ENCODE data around the gene EPHA4.

The EPHA4 gene

DNA sequence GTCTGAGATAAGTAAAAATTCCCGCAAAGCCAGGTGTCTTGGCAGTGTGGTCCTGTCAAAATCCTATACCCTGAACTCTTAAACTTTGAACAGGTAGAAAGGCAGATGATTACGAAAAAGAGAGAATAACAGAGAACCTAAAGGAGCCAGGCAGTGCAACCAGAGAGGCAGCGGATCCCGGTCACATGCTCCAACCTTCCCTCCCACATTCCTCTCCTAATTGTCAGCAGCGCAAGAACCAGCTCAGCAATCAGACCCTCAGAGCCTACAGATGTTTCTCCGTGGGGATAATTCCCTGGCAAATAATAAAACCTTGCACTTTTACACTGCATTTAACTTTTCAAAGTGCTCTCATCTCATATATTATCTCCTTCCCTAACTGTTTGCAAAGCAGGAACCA is 124.8 kb downstream of the EPHA4 start:
- DNase-seq (ENCODE audit: low read depth, low spot score) = no peak
- H3K36me3 ChIP-seq (ENCODE audit: control insufficient read depth, insufficient read depth, low read length) = no peaks in the 10 kb centered on the region
- H3K27ac ChIP-seq (ENCODE audit: low read length) = no peak overlapping the region
- no peaks in the 10 kb centered on the region for H3K9me3 ChIP-seq (ENCODE audit: control insufficient read depth, insufficient read depth, low read length)
- no peak overlapping the region for H3K4me3 ChIP-seq (ENCODE audit: low read length)
- WGBS (ENCODE audit: insufficient coverage, insufficient read length) = no CpG with 5 or more reads among the region's 6 CpGs
- no peaks in the 10 kb centered on the region for H3K4me1 ChIP-seq (ENCODE audit: control insufficient read depth, insufficient read depth, low read length)
- no peaks in the 10 kb centered on the region for H3K27me3 ChIP-seq (ENCODE audit: control insufficient read depth, insufficient read depth, low read length)

DNA sequence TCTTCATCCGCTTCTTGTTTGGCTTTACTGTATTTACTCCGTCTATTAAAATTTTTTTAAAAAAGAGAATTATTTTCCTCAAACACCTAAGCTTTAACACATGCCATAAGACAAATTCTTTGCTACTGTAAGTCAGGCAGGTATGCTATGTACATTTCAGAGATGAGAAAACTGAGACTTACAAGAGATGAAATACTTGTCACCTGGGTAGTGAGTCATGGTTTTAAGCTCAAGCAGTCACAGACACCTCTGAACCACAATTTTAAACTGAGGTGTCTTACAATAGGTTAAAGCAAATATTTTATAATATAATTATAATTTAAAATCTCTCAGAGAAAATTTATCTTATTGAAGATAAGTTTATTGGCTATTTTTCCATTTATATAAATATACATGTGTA is 126.0 kb downstream of the EPHA4 start:
- WGBS (ENCODE audit: insufficient coverage, insufficient read length) = 100% methylated on average over 2 of the region's 2 CpGs
- Histone ChIP-seq H3K4me1 (ENCODE audit: control insufficient read depth, insufficient read depth, low read length) (no peaks in the 10 kb centered on the region), H3K36me3 (ENCODE audit: control insufficient read depth, insufficient read depth, low read length) (no peaks in the 10 kb centered on the region), H3K4me3 (ENCODE audit: low read length) (no peak overlapping the region), H3K27me3 (ENCODE audit: control insufficient read depth, insufficient read depth, low read length) (no peaks in the 10 kb centered on the region), H3K9me3 (ENCODE audit: control insufficient read depth, insufficient read depth, low read length) (no peaks in the 10 kb centered on the region), H3K27ac (ENCODE audit: low read length) (no peak overlapping the region)
- no peak for DNase-seq (ENCODE audit: low read depth, low spot score)

DNA sequence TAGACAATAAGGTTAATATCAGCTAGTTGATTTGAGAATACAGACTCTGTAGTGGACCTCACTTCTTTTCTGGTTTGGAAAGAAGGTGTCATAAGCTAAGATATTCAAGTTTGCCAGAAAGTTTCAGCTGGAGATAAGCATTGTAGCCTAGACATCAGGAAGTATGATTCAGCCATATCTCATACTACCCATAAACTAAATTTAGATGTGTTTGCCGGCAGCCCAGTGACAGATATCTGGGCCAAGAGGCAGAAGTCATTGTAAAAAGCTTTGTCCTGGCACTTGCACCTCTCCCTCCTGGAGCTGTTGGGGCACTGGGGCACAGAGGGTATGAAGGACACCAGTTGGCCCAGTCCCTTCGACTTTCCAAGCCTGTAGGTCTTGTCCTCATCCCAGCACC is 128.0 kb downstream of the EPHA4 start:
- no peaks in the 10 kb centered on the region for H3K27me3 ChIP-seq (ENCODE audit: control insufficient read depth, insufficient read depth, low read length)
- H3K27ac ChIP-seq (ENCODE audit: low read length) = no peak overlapping the region
- DNase-seq (ENCODE audit: low read depth, low spot score) = no peak
- WGBS (ENCODE audit: insufficient coverage, insufficient read length) = no CpG with 5 or more reads among the region's 2 CpGs
- H3K4me1 ChIP-seq (ENCODE audit: control insufficient read depth, insufficient read depth, low read length) = no peaks in the 10 kb centered on the region
- H3K36me3 ChIP-seq (ENCODE audit: control insufficient read depth, insufficient read depth, low read length) = no peaks in the 10 kb centered on the region
- no peak overlapping the region for H3K4me3 ChIP-seq (ENCODE audit: low read length)
- no peaks in the 10 kb centered on the region for H3K9me3 ChIP-seq (ENCODE audit: control insufficient read depth, insufficient read depth, low read length)

DNA sequence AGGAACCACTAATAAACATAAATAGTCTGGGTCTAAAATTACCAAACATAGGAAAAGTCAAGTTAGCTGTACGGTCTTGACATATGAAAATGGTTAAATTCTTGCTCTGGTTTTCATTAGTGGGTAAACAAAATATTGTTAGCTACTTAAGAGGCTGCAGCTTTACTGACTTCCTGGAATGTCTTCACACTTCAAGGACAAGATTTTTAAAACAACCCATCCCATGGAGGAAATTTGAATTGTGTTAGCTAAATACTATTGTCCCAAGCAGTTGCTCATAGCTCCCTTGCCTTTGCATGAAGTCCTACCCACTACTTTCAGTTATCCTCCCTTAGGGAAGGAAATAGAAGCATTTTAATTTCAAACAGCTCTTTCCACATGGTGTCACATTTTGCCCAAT is 128.5 kb downstream of the EPHA4 start:
- no peaks in the 10 kb centered on the region for H3K4me1 ChIP-seq (ENCODE audit: control insufficient read depth, insufficient read depth, low read length)
- DNase-seq (ENCODE audit: low read depth, low spot score) = no peak
- H3K27ac ChIP-seq (ENCODE audit: low read length) = no peak overlapping the region
- no CpG with 5 or more reads among the region's 1 CpG for WGBS (ENCODE audit: insufficient coverage, insufficient read length)
- H3K36me3 ChIP-seq (ENCODE audit: control insufficient read depth, insufficient read depth, low read length) = no peaks in the 10 kb centered on the region
- no peaks in the 10 kb centered on the region for H3K9me3 ChIP-seq (ENCODE audit: control insufficient read depth, insufficient read depth, low read length)
- no peak overlapping the region for H3K4me3 ChIP-seq (ENCODE audit: low read length)
- no peaks in the 10 kb centered on the region for H3K27me3 ChIP-seq (ENCODE audit: control insufficient read depth, insufficient read depth, low read length)

DNA sequence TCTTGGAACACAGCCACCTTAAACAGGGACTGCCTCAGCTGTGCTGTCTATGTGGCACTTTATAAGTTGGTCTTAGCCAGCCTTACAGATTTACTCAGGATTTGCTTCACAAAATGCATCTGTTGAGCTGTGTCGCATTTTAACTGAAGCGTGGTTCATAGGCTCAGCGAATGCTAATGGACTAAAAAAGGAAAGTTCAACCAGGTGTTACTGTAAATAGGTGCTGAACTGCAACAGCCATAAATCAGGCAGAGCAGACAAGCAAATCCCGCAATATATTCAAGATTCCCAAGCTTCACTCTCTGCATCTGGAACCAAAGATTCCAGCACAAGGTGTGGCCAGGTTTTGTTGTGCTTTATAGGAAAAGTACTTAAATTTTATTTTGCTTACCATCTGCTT is 130.0 kb downstream of the EPHA4 start:
- no peak for DNase-seq (ENCODE audit: low read depth, low spot score)
- Histone ChIP-seq H3K27ac (ENCODE audit: low read length) (no peak overlapping the region), H3K4me1 (ENCODE audit: control insufficient read depth, insufficient read depth, low read length) (no peaks in the 10 kb centered on the region), H3K27me3 (ENCODE audit: control insufficient read depth, insufficient read depth, low read length) (no peaks in the 10 kb centered on the region), H3K4me3 (ENCODE audit: low read length) (no peak overlapping the region), H3K9me3 (ENCODE audit: control insufficient read depth, insufficient read depth, low read length) (no peaks in the 10 kb centered on the region), H3K36me3 (ENCODE audit: control insufficient read depth, insufficient read depth, low read length) (no peaks in the 10 kb centered on the region)
- WGBS (ENCODE audit: insufficient coverage, insufficient read length) = no CpG with 5 or more reads among the region's 4 CpGs

DNA sequence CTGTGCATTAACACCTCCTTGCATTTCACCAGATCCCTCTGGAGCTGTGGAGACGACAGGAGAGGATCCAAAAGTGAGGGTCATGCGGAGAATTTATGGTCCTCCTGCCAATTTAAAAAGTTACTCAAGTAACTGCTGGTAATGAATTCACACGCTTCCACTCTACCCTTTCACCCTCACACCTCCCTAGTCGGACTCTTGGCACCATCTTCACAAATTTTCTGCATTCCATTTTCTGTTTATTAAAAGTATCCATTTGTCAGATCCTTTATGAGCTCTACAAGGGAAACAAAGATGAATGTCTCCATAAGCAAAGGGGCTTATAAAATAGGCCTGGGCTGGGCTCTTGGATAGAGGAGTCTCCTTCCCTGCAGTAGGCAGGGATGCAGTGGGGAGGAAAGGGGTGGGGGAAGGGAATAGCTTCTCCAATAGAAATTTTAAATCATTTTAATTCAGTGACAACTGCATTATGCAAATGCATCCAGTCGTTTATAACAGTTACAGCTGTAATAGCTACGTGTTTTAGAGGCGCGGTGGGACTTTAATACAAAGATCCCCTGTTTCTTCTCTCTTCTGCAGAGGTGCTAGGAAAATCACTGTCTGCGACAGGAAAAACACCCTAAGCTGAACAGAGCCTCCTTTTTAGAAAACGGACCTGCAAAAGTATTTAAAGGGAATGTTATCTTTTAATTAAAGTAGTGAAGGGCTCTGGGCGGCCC is 132.2 kb downstream of the EPHA4 start:
- no peaks in the 10 kb centered on the region for H3K9me3 ChIP-seq (ENCODE audit: control insufficient read depth, insufficient read depth, low read length)
- H3K27me3 ChIP-seq (ENCODE audit: control insufficient read depth, insufficient read depth, low read length) = no peaks in the 10 kb centered on the region

DNA sequence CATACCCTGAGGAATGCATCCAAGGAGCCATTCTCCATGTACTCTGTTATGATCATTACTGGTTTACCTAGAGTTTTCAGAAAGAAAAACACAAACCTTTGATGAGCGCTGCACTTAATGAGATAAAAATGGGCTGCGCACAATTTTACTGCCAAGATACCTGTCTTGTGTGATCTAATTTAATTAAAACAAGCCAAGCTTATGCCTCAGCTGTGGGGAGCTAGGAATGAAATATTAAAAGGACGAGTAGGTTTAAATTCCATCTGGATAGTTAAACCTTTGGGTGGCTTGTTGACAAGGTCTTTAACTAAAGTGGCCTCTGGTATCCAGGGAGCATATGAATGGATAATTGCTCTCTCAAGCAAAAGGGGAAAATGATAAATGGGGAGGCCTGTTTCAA is 135.0 kb downstream of the EPHA4 start:
- H3K4me1 ChIP-seq (ENCODE audit: control insufficient read depth, insufficient read depth, low read length) = no peaks in the 10 kb centered on the region
- no peak for DNase-seq (ENCODE audit: low read depth, low spot score)

More for the DNA sequence above, 132.2 kb downstream of the EPHA4 start:
- Histone ChIP-seq H3K4me3 (ENCODE audit: low read length) (no peak overlapping the region), H3K27ac (ENCODE audit: low read length) (no peak overlapping the region), H3K4me1 (ENCODE audit: control insufficient read depth, insufficient read depth, low read length) (no peaks in the 10 kb centered on the region), H3K36me3 (ENCODE audit: control insufficient read depth, insufficient read depth, low read length) (no peaks in the 10 kb centered on the region)
- 100% methylated on average over 1 of the region's 11 CpGs for WGBS (ENCODE audit: insufficient coverage, insufficient read length)
- DNase-seq (ENCODE audit: low read depth, low spot score) = no peak

DNA sequence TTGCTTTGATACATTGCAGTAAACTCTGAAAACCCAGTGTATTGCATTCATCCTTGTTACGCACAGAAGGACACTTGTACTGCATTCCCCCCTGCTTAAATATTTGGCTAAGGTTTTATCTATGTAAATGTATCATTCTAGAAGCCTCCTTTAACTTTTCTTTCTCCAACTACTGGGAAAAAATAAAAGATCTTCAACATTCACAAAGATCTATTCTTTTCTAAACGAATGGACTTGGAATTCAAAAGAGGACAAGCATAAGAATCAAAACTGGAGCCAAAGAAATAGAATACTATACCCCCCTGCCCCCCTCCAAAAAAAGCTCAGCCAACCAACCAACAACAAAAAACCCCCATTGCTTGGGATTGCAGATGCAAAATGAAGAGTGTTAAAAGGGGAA is 136.9 kb downstream of the EPHA4 start:
- H3K9me3 ChIP-seq (ENCODE audit: control insufficient read depth, insufficient read depth, low read length) = no peaks in the 10 kb centered on the region
- no peak overlapping the region for H3K27ac ChIP-seq (ENCODE audit: low read length)
- no peaks in the 10 kb centered on the region for H3K4me1 ChIP-seq (ENCODE audit: control insufficient read depth, insufficient read depth, low read length)
- H3K4me3 ChIP-seq (ENCODE audit: low read length) = no peak overlapping the region
- H3K27me3 ChIP-seq (ENCODE audit: control insufficient read depth, insufficient read depth, low read length) = no peaks in the 10 kb centered on the region
- H3K36me3 ChIP-seq (ENCODE audit: control insufficient read depth, insufficient read depth, low read length) = no peaks in the 10 kb centered on the region
- no CpG with 5 or more reads among the region's 2 CpGs for WGBS (ENCODE audit: insufficient coverage, insufficient read length)
- DNase-seq (ENCODE audit: low read depth, low spot score) = no peak

More for the DNA sequence above, 135.0 kb downstream of the EPHA4 start:
- Histone ChIP-seq H3K36me3 (ENCODE audit: control insufficient read depth, insufficient read depth, low read length) (no peaks in the 10 kb centered on the region), H3K27me3 (ENCODE audit: control insufficient read depth, insufficient read depth, low read length) (no peaks in the 10 kb centered on the region), H3K9me3 (ENCODE audit: control insufficient read depth, insufficient read depth, low read length) (no peaks in the 10 kb centered on the region), H3K27ac (ENCODE audit: low read length) (no peak overlapping the region), H3K4me3 (ENCODE audit: low read length) (no peak overlapping the region)
- no CpG with 5 or more reads among the region's 3 CpGs for WGBS (ENCODE audit: insufficient coverage, insufficient read length)

DNA sequence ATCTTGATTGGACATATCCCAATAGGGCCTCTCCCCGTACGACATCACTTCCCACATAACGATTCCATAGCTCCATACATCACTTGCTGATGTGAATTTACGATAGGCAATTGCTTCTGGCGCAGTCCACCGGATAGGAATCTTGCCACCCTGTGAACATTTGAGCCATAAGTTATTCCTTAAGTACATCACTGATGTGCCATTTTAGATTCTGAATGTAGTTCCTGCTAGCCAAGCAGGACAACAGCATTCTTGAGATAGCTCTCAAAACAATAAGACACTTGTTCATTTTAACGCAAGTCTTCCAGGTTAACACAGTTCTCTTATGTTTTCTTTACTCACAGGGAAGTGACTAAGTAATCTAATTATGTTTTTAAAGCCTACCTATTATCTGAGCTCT is 138.0 kb downstream of the EPHA4 start:
- no CpG with 5 or more reads among the region's 7 CpGs for WGBS (ENCODE audit: insufficient coverage, insufficient read length)
- peaks cover 3% of the 10 kb centered on the region; the same call in 1 of the 2 replicates for H3K36me3 ChIP-seq (ENCODE audit: control insufficient read depth, insufficient read depth, low read length)
- H3K27me3 ChIP-seq (ENCODE audit: control insufficient read depth, insufficient read depth, low read length) = no peaks in the 10 kb centered on the region
- H3K9me3 ChIP-seq (ENCODE audit: control insufficient read depth, insufficient read depth, low read length) = no peaks in the 10 kb centered on the region
- H3K4me1 ChIP-seq (ENCODE audit: control insufficient read depth, insufficient read depth, low read length) = no peaks in the 10 kb centered on the region
- no peak overlapping the region for H3K27ac ChIP-seq (ENCODE audit: low read length)
- no peak for DNase-seq (ENCODE audit: low read depth, low spot score)
- no peak overlapping the region for H3K4me3 ChIP-seq (ENCODE audit: low read length)

DNA sequence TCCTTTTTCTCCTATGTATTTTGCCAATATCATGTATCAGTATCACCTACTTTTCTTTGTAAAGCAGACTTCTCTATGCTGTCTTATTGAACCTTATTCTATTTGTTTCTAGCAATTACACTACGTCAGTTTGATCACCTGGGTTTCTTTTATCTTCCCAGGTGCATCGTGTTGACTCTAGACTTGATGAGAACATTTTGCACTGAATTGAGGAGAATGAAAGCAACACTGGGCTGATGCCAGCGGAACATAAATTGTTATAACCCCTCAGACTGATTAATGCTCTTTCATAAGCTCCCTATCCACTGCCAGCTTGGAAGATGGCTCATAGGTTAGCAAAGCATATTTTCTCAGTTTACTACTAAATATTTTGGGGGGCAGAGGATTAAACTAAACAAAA is 140.6 kb downstream of the EPHA4 start:
- H3K4me1 ChIP-seq (ENCODE audit: control insufficient read depth, insufficient read depth, low read length) = no peaks in the 10 kb centered on the region
- H3K36me3 ChIP-seq (ENCODE audit: control insufficient read depth, insufficient read depth, low read length) = peaks cover 3% of the 10 kb centered on the region; the same call in 1 of the 2 replicates
- H3K27me3 ChIP-seq (ENCODE audit: control insufficient read depth, insufficient read depth, low read length) = no peaks in the 10 kb centered on the region
- no peak overlapping the region for H3K27ac ChIP-seq (ENCODE audit: low read length)
- H3K4me3 ChIP-seq (ENCODE audit: low read length) = no peak overlapping the region
- no peak for DNase-seq (ENCODE audit: low read depth, low spot score)
- no peaks in the 10 kb centered on the region for H3K9me3 ChIP-seq (ENCODE audit: control insufficient read depth, insufficient read depth, low read length)
- no CpG with 5 or more reads among the region's 3 CpGs for WGBS (ENCODE audit: insufficient coverage, insufficient read length)
